Mesenteric fat pad (tissue), 1 donor: ENCODE results near the gene VCL. TPM values are rescaled to one million over a fixed set of nuclear protein-coding genes. Genes with fewer than 3 reads are reported as not detected.
"Not testable (repeated sequence)": the region's sequence is repeated elsewhere in the genome, so short reads cannot be mapped to it uniquely, and the experiment has no call there.

ENCODE experiments used
- DNase-seq: peaks from one replicate; pipeline ENCODE4 v3.0.0-alpha.2; 2020; ENCODE audit warnings: low spot score
- total RNA-seq: library from RNA; stranded (reverse); fragmentation: NEBNext Ultra II Directional; extraction: Animal tissue kit (Norgen Biotek cat#: 25700); gene quantifications from one replicate; pipeline ENCODE4 v1.2.1, GENCODE V29; 2021
- donor health status: DM: yes; HTN: yes; CAD: no.

The VCL gene
- total RNA-seq, 1 donor from 2014 or later = 129 TPM

DNA sequence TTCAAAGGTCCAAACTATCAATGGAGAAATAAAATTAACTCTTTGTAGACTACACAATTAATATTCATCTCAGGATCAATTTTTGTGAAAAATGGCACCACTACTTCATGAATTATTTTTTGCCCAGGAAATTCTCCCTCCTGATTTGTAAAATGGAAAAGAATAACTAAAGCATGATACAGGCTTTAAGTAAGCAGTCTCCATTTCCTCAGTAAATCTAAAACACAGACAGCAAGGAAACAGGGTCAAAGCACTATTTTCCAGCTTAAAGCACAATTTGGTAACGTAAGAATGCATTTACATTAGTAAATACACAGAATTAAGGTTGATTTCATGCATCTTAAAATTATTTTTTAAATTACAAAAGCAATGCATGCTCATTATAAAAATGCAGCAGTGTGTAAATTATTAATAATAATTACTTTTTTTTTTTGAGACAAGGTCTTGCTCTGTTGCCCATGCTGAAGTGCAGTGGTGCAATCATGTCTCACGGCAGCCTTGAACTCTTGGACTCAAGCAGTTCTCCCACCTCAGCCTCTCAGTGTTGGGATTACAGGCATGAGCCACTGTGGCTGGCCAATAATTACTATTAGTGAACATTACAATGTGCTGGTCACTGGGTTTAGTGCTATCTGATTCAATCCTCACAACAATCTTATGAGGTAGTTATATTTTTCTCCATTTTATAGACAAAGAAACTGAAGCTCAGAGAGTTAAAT is 26.1 kb upstream of the VCL start:
- DNase-seq = no peak

GRCh38 chr10:73973427-73973826 is 24.5 kb upstream of the VCL start:
- DNase-seq = no peak

DNA sequence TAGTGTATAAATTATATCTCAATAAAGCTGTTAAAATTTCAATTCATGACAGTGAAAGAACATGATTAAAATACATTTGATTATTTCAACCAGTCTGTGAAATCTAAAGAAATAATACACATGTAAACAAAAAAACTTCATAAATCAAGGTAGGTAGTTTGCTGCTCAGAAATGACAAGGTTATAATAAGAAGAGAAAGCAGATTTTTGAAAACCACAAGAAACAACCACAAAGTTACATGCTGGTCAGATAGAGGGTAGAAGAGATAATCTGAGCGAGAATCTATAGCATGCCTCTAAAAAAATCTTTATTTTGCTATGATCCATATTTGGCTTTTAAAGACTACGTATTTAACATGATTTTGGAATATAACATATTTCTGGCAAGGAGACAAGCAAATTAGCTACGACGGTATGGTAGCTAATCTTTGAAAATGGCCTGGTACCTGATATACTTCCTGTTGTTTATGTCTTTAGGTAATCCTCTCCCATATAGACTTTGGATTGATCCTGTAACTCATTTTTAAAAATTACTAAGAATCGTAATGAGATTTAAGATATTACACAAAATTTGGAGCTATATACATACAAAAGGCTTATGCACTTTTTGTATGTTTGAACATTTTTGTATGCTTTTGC is 23.5 kb upstream of the VCL start:
- DNase-seq = no peak

DNA sequence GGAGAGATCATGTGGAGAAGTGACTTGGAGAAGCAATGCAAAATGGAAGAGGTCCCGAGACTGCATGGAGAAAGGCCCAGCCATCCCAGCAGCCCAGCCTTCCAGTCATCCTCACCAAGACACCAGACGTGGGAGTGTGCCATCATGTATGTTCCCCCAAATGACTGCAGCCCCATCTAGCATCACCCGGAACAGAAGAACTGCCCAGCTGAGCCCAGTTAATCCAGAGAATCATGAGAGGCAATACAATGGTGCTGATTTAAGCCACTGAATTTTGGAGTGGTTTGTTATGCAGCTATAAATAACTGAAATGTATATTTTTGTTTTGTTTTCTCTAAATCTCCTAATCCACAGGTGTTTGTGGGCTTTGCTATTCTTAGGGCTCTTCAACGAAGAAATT is 22.5 kb upstream of the VCL start:
- DNase-seq = no peak

GRCh38 chr10:73979141-73979808 is 18.6 kb upstream of the VCL start:
- no peak for DNase-seq

- DNase-seq = no peak
Measured at GRCh38 chr10:73979809-73980433, 18.0 kb upstream of the VCL start.

GRCh38 chr10:73981812-73982211 is 16.1 kb upstream of the VCL start:
- DNase-seq = no peak

- no peak for DNase-seq
Measured at GRCh38 chr10:73983096-73984047, 14.5 kb upstream of the VCL start.

DNA sequence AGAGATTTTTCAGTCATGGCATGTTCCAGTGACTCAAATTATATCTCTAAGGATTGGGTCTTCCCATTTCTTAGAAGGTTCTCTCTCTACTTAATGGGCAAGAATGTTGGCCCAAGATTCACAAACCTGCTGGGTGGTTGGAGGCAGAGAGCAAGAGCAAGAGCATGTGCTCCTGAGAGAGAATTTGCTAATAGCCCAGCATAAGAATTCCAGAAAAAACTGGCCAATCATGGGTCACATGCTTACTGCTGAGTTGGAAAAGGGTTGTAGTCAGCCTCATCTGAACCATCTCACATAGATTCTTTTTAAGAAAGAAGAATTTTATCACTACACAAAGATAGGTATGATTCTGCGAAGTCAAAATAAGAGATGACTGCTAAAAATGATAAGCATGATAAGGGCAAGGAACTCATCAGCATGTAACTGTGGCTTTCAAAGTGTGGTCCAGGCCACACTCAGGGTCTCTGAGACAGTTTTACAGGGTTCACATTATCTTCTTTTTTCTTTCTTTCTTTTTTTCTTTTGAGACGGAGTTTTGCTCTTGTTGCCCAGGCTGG is 8.2 kb upstream of the VCL start:
- no peak for DNase-seq

- no peak for DNase-seq
Measured at GRCh38 chr10:73991203-73991883, 6.6 kb upstream of the VCL start.

DNA sequence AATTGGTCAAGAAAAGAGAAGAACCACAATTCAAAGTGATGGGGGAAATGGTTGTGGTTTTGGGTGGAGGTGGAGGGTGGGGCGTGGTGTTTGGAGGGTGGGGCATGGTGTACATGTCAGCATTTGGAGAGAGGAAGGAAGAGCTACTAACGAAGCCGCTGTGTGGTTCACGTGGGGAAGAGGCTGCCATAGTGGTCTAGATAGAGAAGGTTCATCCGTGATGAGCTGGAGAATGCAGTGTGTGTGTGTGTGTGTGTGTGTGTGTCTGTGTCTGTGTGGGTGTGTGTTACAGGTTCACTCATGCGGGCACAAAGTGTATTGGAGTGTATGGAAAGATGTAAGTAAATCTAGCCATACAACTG is 6.1 kb upstream of the VCL start:
- no peak for DNase-seq

DNA sequence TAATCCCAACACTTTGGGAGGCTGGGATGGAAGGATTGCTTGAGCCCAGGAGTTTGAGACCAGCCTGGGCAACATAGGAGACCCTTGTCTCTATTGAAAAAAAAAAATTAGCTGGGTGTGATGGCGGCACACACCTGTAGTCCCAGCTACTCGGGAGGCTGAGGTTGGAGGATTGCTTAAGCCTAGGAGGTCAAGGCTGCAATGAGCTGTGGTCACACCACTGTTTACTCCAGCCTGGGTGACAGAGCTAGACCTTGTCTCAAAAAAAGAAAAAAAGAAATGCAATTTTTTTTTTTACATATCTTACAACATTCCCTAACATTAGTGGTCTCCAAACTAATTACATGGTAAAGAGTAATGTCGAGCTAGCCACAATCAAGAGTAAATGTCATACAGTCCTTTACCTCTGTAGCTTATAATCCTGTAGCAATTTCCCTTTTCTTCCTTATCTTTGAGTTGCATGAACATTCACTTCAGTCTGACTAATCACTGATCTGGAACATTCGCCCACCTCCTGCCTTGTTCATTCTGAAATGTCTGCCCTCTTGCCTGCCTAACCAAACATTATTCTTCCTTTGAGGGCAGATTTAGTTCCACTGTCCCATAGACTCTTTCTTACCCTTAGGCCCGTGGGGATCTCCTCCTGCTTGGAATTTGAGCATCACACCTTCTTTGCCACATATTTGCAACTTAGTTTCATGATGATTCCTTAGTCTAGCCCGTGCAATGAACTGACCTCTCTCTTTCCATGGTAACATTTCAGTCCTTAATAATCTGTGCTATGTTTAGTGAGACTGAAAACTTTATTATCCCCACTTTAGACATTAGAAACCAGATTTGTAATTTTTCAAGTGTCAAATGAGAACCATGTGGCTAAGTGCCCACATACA is 4.8 kb upstream of the VCL start:
- no peak for DNase-seq

GRCh38 chr10:73995035-73995358 is 2.9 kb upstream of the VCL start:
- no peak for DNase-seq

GRCh38 chr10:73997461-73997786 is 492 bp upstream of the VCL start:
- DNase-seq = no peak

DNA sequence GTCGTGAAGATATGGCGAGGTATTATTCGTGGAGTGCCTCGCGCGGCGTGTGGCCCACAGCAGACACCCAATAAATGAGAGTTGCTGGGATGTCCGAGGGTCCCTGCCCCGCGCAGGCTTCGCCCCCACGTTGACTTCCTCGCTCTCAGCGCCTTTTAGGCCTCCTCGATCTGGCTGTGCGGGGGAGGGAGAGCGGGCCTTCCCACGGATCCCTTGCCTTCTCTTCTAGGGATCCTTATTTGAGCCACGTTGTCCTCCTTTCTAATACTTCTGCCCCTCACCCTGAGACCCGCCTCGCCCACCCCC is 660 bp downstream of the VCL start:
- no peak for DNase-seq

- DNase-seq = no peak
Measured at GRCh38 chr10:73998929-73999691, 1.2 kb downstream of the VCL start.

DNA sequence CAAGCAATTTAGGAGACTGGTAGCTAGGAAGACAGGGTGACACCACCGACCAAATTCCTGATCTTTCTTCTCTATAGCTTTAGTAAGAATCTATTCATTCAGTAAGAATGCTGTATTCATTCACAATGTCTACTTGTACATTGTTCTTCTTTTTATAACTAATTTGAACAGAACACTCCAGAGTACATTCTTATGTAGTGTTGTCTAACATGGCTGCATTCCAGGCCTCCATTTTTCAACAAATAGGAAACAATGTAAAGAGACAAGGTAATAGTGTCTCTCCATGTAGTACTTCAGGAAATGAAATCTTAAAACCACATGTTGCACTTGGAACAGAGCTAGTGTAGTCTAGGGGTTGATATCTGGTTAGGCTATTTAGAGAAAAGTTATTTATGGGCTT is 1.8 kb downstream of the VCL start:
- DNase-seq = no peak

DNA sequence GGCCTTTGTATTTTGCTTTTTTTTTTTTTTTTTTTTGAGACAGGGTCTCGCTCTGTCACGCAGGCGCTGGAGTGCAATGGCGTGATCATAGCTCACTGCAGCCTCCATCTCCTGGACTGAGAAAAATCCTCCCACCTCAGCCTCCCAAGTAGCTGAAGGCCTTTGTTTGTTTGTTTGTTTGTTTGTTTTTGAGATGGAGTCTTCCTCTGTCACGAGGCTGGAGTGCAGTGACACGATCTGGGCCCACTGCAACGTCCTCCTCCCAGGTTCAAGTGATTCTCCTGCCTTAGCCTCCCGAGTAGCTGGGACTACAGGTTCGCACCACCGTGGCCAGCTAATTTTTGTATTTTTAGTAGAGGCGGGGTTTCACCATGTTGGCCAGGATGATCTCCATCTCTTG is 2.3 kb downstream of the VCL start:
- DNase-seq = not testable (repeated sequence)
